ENCODE data around the gene REL. TPM values are rescaled to one million over a fixed set of nuclear protein-coding genes. Genes with fewer than 3 reads are reported as not detected.

The REL gene
- total and polyA plus RNA-seq, 9 of the 15 experiments (the other 6 are each of a cell fraction or from before 2014, with no cell fraction given), result 0.63 to 8.6 (median 6.3) TPM

- TF ChIP-seq ZNF778 (CRISPR knock-in tag; IDR thresholded peaks at IDR 0.05) (no peak), TAF7 (tag; IDR thresholded peaks at IDR 0.05) (no peak), ILK (tag; IDR thresholded peaks at IDR 0.05; ENCODE audit: borderline replicate concordance, low read depth) (no peak)
- TF ChIP-seq, protein P1, sequence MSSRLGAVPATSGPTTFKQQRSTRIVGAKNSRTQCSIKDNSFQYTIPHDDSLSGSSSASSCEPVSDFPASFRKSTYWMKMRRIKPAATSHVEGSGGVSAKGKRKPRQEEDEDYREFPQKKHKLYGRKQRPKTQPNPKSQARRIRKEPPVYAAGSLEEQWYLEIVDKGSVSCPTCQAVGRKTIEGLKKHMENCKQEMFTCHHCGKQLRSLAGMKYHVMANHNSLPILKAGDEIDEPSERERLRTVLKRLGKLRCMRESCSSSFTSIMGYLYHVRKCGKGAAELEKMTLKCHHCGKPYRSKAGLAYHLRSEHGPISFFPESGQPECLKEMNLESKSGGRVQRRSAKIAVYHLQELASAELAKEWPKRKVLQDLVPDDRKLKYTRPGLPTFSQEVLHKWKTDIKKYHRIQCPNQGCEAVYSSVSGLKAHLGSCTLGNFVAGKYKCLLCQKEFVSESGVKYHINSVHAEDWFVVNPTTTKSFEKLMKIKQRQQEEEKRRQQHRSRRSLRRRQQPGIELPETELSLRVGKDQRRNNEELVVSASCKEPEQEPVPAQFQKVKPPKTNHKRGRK (tag; IDR thresholded peaks at IDR 0.05), result no peak
- TF ChIP-seq, protein P2, sequence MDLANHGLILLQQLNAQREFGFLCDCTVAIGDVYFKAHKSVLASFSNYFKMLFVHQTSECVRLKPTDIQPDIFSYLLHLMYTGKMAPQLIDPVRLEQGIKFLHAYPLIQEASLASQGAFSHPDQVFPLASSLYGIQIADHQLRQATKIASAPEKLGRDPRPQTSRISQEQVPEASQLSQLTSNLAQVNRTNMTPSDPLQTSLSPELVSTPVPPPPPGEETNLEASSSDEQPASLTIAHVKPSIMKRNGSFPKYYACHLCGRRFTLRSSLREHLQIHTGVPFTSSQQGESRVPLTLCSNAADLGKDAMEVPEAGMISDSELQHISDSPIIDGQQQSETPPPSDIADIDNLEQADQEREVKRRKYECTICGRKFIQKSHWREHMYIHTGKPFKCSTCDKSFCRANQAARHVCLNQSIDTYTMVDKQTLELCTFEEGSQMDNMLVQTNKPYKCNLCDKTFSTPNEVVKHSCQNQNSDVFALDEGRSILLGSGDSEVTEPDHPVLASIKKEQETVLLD (IDR thresholded peaks at IDR 0.05), result no peak
These were observed 26.0 kb downstream of the REL start (continued) for GRCh38 chr2:60907329-60907728.

- FAIRE-seq (no peak), DNase-seq (ENCODE audit: extremely low read depth in 1 of 4, low spot score in 3 of 4) (no peak), ATAC-seq (no peak)
- Histone ChIP-seq H3K9me3 (replicated peaks; ENCODE audit: control insufficient read depth, insufficient read depth, low read depth, low read length) (no peaks in the 10 kb centered on the region), H3K27ac (ENCODE audit: extremely low read depth, low read depth, low read length) (no peak overlapping the region), H4K20me1 (replicated peaks; ENCODE audit: control insufficient read depth, insufficient read depth, low read length) (no peaks in the 10 kb centered on the region), H3K4me1 (replicated peaks in 1 of 2; ENCODE audit: control insufficient read depth in 2 of 2, insufficient read depth in 2 of 2, low read length in 2 of 2) (no peaks in the 10 kb centered on the region), H3K27me3 (ENCODE audit: control insufficient read depth in 2 of 2, insufficient read depth in 2 of 2, low read length in 2 of 2) (no peaks in the 10 kb centered on the region), H3K36me3 (ENCODE audit: control insufficient read depth, insufficient read depth, low read length) (peaks cover 48% of the 10 kb centered on the region), H3K9ac (ENCODE audit: insufficient read depth in 1 of 2, low read depth in 2 of 2, low read length in 2 of 2) (no peak overlapping the region), H3K4me3 (no peak overlapping the region), H3K4me2 (ENCODE audit: insufficient read depth, low read length) (no peak overlapping the region), H3K79me2 (ENCODE audit: control insufficient read depth, insufficient read depth, low read length) (no peaks in the 10 kb centered on the region), H3K9me1 (ENCODE audit: control insufficient read depth, insufficient read depth, low read length) (no peaks in the 10 kb centered on the region), H2AFZ (ENCODE audit: low read depth, low read length) (no peak overlapping the region)
- intact Hi-C loops (cut with micrococcal nuclease), result no loop called here
- CTCF ChIA-PET (ENCODE audit: low intra/inter-chr PET ratio), result no interaction called here
- in situ Hi-C loops (cut with MboI), result no loop called here
- POLR2A ChIA-PET, result interaction anchor here (1.6 kb wide), 1 partner anchor 11 kb away, joined by 5 read pairs; no protein-coding TSS in a partner anchor
- no TSS peak for BruUV-seq (replicated peaks)
- WGBS (ENCODE audit: insufficient coverage, low coverage, missing lambda C conversion rate), result 79% methylated on average over 7 of the region's 7 CpGs
- TF ChIP-seq HDGF (IDR thresholded peaks at IDR 0.05) (no peak), PHF21A (IDR thresholded peaks at IDR 0.05; ENCODE audit: borderline replicate concordance, low read depth) (no peak), CBX2 (IDR thresholded peaks at IDR 0.05; ENCODE audit: insufficient read depth, low read length, poor library complexity, severe bottlenecking) (no peak), ATF3 (IDR thresholded peaks at IDR 0.05) (no peak), ATF3 (CRISPR knock-in tag; conservative IDR thresholded peaks at IDR 0.05) (no peak), FOSL1 (tag; conservative IDR thresholded peaks at IDR 0.05) (no peak), YBX1 (IDR thresholded peaks at IDR 0.05) (no peak), HNRNPUL1 (IDR thresholded peaks at IDR 0.05; ENCODE audit: low read length) (no peak)
- TF ChIP-seq, protein P3, sequence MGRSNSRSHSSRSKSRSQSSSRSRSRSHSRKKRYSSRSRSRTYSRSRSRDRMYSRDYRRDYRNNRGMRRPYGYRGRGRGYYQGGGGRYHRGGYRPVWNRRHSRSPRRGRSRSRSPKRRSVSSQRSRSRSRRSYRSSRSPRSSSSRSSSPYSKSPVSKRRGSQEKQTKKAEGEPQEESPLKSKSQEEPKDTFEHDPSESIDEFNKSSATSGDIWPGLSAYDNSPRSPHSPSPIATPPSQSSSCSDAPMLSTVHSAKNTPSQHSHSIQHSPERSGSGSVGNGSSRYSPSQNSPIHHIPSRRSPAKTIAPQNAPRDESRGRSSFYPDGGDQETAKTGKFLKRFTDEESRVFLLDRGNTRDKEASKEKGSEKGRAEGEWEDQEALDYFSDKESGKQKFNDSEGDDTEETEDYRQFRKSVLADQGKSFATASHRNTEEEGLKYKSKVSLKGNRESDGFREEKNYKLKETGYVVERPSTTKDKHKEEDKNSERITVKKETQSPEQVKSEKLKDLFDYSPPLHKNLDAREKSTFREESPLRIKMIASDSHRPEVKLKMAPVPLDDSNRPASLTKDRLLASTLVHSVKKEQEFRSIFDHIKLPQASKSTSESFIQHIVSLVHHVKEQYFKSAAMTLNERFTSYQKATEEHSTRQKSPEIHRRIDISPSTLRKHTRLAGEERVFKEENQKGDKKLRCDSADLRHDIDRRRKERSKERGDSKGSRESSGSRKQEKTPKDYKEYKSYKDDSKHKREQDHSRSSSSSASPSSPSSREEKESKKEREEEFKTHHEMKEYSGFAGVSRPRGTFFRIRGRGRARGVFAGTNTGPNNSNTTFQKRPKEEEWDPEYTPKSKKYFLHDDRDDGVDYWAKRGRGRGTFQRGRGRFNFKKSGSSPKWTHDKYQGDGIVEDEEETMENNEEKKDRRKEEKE (IDR thresholded peaks at IDR 0.05; ENCODE audit: borderline replicate concordance in 1 of 2, control insufficient read depth in 1 of 2, low read depth in 2 of 2, low read length in 1 of 2), result no peak
These were observed 44.8 kb downstream of the REL start for GRCh38 chr2:60925994-60926740.
